Ovary (tissue), 3 donors: Measurements from ENCODE around the gene TMEM59.

Experiments used
- EP300 ChIP-seq: sonication (generic); formaldehyde crosslinking; IDR thresholded peaks from one replicate; pipeline ENCODE4 v1.6.1; 2017; ENCODE audit warnings: antibody characterized with exemption
- POLR2A ChIP-seq: fragments of 450-650 bp; IDR thresholded peaks from one replicate; pipeline ENCODE4 v1.6.1; 2017; ENCODE audit warnings: antibody characterized with exemption, mild to moderate bottlenecking, moderate library complexity
- TF ChIP-seq, protein P1 (sequence below), 3 donors: fragments of 450-650 bp in 2 of 3; fragments of 200-600 bp in 1 of 3; IDR thresholded peaks; one replicate each; pipeline versions ENCODE4 v1.5.1 to v1.8.0; 2016 to 2022; ENCODE audit warnings: antibody characterized with exemption in 3 of 3, mild to moderate bottlenecking in 1 of 3
- donor health status: DM: no; HTN: no; CAD: no.

DNA sequence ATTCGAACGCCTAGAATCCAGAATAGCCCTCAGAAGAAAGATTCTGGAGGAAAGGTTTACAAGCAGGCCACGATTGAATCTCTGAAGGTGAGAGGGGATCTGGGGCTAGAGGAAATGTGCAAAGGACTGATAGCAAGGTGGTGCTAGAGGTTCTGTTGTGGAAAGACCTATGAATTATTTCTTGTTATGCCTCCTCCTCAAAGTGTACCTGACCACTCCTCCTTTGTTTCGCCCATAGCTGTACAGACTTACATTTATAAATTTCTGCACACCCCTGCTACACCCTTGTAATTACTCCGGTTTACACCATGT, 1.4 kb upstream of the TMEM59 start:
- no peak for TF ChIP-seq EP300
- TF ChIP-seq, protein P1, sequence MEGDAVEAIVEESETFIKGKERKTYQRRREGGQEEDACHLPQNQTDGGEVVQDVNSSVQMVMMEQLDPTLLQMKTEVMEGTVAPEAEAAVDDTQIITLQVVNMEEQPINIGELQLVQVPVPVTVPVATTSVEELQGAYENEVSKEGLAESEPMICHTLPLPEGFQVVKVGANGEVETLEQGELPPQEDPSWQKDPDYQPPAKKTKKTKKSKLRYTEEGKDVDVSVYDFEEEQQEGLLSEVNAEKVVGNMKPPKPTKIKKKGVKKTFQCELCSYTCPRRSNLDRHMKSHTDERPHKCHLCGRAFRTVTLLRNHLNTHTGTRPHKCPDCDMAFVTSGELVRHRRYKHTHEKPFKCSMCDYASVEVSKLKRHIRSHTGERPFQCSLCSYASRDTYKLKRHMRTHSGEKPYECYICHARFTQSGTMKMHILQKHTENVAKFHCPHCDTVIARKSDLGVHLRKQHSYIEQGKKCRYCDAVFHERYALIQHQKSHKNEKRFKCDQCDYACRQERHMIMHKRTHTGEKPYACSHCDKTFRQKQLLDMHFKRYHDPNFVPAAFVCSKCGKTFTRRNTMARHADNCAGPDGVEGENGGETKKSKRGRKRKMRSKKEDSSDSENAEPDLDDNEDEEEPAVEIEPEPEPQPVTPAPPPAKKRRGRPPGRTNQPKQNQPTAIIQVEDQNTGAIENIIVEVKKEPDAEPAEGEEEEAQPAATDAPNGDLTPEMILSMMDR (IDR thresholded peaks at IDR 0.05) = no peak
- TF ChIP-seq POLR2A = no peak
